Activated CD8-positive, alpha-beta T cell treated with anti-CD3 and anti-CD28 coated beads for 36 hours (primary cell): ENCODE results near the gene CD2. TPM values are rescaled to one million over a fixed set of nuclear protein-coding genes. Genes with fewer than 3 reads are reported as not detected.

Experiments used
- ATAC-seq: fragments of 200-7000 bp; cut with Tn5 transposase; one replicate; pipeline ENCODE4 v1.10.0; 2021; ENCODE audit warnings: mild to moderate bottlenecking, moderate library complexity
- CTCF ChIA-PET: fragments of 350-600 bp; sonication (Branson Sonifier 250); formaldehyde crosslinking; loops from one replicate; lab custom pipeline; 2021; ENCODE audit warnings: antibody characterized with exemption; lab: Charles Lee
- POLR2A ChIA-PET: fragments of 350-600 bp; sonication (Branson Sonifier 250); formaldehyde crosslinking; loops from one replicate; lab custom pipeline; 2021; ENCODE audit warnings: antibody characterized with exemption; lab: Charles Lee
- DNase-seq: peaks from one replicate; pipeline ENCODE4 v3.0.0-alpha.2; 2020
- H3K27ac Mint-ChIP-seq: one replicate; pipeline ENCODE4 v1.8.0; 2021; ENCODE audit warnings: mild to moderate bottlenecking, mixed read lengths
- H3K27me3 Mint-ChIP-seq: one replicate; pipeline ENCODE4 v1.8.0; 2021; ENCODE audit warnings: mixed read lengths
- H3K36me3 Mint-ChIP-seq: one replicate; pipeline ENCODE4 v1.8.0; 2021; ENCODE audit warnings: low read depth, mixed read lengths
- H3K4me1 Mint-ChIP-seq: one replicate; pipeline ENCODE4 v1.8.0; 2021; ENCODE audit warnings: low read depth, mixed read lengths
- H3K4me3 Mint-ChIP-seq: one replicate; pipeline ENCODE4 v1.8.0; 2021; ENCODE audit warnings: mild to moderate bottlenecking, moderate library complexity, mixed read lengths
- H3K9me3 Mint-ChIP-seq: one replicate; pipeline ENCODE4 v1.8.0; 2021; ENCODE audit warnings: mixed read lengths
- CTCF ChIP-seq: fragments of 200-600 bp; IDR thresholded peaks from one replicate; pipeline ENCODE4 v1.8.0; 2022; ENCODE audit warnings: antibody characterized with exemption, mild to moderate bottlenecking
- intact Hi-C: fragments of 100-400 bp; cut with micrococcal nuclease; formaldehyde crosslinking; loops from one replicate; pipeline ENCODE4 v1.10.0; 2022
- total RNA-seq, 2 experiments: library from RNA; stranded (reverse); gene quantifications; one replicate each; pipeline ENCODE4 v1.2.3, GENCODE V29; 2021

The CD2 gene
- total RNA-seq, 2 experiments from 2014 or later = 217 to 220 TPM

GRCh38 chr1:116814926-116815723, 60.9 kb downstream of the CD2 start:
- H3K36me3 Mint-ChIP-seq = peaks cover 40% of the 10 kb centered on the region
- peak overlapping the region; percentile 96 for H3K27ac Mint-ChIP-seq
- intact Hi-C loops = loop anchor here (1.0 to 5.0 kb wide), 3 partner anchors 46 to 243 kb away; partner anchors contain the start of gene CD58
- peak; percentile 58 for DNase-seq
- peaks cover 28% of the 10 kb centered on the region for H3K9me3 Mint-ChIP-seq
- peak; percentile 64 for ATAC-seq
- TF ChIP-seq CTCF = no peak
- H3K4me1 Mint-ChIP-seq = peaks cover 74% of the 10 kb centered on the region
- ChIA-PET CTCF (interaction anchor here (1.1 to 8.4 kb wide), 12 partner anchors 9 to 245 kb away, joined by 3 to 167 read pairs (median 10); partner anchors contain the start of genes CD2 and TTF2), POLR2A (interaction anchor here (0.6 to 7.6 kb wide), 16 partner anchors 9 to 841 kb away, joined by 3 to 217 read pairs (median 6); partner anchors contain the start of genes CD2 and TTF2)
- no peaks in the 10 kb centered on the region for H3K27me3 Mint-ChIP-seq
- peak overlapping the region; percentile 75 for H3K4me3 Mint-ChIP-seq

GRCh38 chr1:116817582-116818064, 63.4 kb downstream of the CD2 start:
- ATAC-seq (peak; percentile 67), DNase-seq (peak; percentile 80)
- ChIA-PET CTCF (interaction anchor here (0.6 to 8.4 kb wide), 20 partner anchors 9 to 124 kb away, joined by 3 to 167 read pairs (median 5); partner anchors contain the start of gene CD2), POLR2A (interaction anchor here (0.9 to 7.6 kb wide), 5 partner anchors 9 to 243 kb away, joined by 3 to 217 read pairs (median 5); partner anchors contain the start of gene TTF2)
- intact Hi-C loops = loop anchor here (1.0 to 5.0 kb wide), 3 partner anchors 80 to 245 kb away; partner anchors contain the start of gene CD58
- peaks cover 52% of the 10 kb centered on the region for H3K4me1 Mint-ChIP-seq
- H3K36me3 Mint-ChIP-seq = peaks cover 23% of the 10 kb centered on the region
- peaks cover 14% of the 10 kb centered on the region for H3K9me3 Mint-ChIP-seq
- H3K27ac Mint-ChIP-seq = peak overlapping the region; percentile 96
- peak; percentile 95 for TF ChIP-seq CTCF
- peak overlapping the region; percentile 52 for H3K4me3 Mint-ChIP-seq
- no peaks in the 10 kb centered on the region for H3K27me3 Mint-ChIP-seq

Other genes starting within 250 kb of the CD2 start
- 10 to 100 TPM; 11.1 to 12.7 TPM for gene CD58, start 183.4 kb upstream of the CD2 start, total RNA-seq
- gene IGSF3, start 86.7 kb upstream of the CD2 start, total RNA-seq = under 1 TPM; 0.54 to 0.72 TPM
- gene PTGFRN, start 155.5 kb downstream of the CD2 start, total RNA-seq = 1 to 10 TPM; 7.0 to 8.4 TPM
- 1 to 10 TPM; 2.5 to 3.2 TPM for gene CD101, start 247.3 kb downstream of the CD2 start, total RNA-seq